ENCODE results near the gene C16orf92. TPM values are rescaled to one million over a fixed set of nuclear protein-coding genes. Genes with fewer than 3 reads are reported as not detected.

Gene C16orf92
- total and polyA plus RNA-seq, 2 of the 13 experiments (the other 11 are each of a cell fraction or from before 2014, with no cell fraction given), result not detected

DNA sequence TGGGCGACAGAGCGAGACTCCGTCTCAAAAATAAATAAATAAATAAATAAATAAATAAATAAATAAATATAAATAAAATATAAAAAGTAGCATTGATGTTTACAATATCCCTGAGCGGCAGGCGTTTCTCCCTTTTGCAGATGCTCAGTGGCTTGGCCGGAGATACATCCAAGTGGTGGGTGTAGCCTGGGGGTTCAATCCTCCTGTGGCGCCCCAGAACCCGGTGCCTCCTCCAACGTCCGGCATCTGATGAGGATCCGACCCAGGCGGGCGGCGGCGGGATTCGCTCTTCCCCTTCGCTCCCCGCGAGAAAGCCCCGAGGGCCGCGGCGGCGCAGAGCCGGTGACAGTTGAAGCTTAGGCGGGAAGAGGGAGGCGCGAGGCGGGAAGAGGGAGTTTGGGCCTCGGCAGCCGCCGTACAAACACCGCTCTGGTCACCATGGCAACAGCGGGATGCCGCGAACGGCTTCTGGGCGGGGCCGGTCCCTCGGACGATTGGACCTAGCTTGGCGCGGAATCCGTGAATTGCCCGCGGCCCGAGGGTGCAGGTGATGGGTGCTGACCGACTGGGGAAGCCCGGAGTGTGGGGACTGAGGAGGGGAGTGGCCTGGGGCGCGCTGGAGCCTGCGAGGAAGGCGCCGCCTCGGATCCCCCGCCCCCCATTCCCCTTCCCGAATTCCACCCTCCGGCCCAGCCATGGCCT, 29.8 kb downstream of the C16orf92 start (continued):
- TF ChIP-seq KLF9 (CRISPR knock-in tag; IDR thresholded peaks at IDR 0.05; ENCODE audit: low read depth) (peak; percentile 98), SUZ12 (IDR thresholded peaks at IDR 0.05; ENCODE audit: low read depth, low read length) (no peak), SNAPC5 (CRISPR knock-in tag; IDR thresholded peaks at IDR 0.05; ENCODE audit: borderline replicate concordance) (peak; percentile 95; the same call in 1 of the 2 replicates), CERS6 (CRISPR knock-in tag; IDR thresholded peaks at IDR 0.05) (no peak), ZNF512 (CRISPR knock-in tag; IDR thresholded peaks at IDR 0.05) (no peak), JARID2 (CRISPR knock-in tag; IDR thresholded peaks at IDR 0.05; ENCODE audit: insufficient replicate concordance) (no peak), DBP (CRISPR knock-in tag; IDR thresholded peaks at IDR 0.05; ENCODE audit: not compliant biosample characterization) (no peak), HDAC2 (CRISPR knock-in tag; IDR thresholded peaks at IDR 0.05) (peak; percentile 97), TCF12 (IDR thresholded peaks at IDR 0.05) (no peak), TCF12 (CRISPR knock-in tag; IDR thresholded peaks at IDR 0.05) (no peak; the same call in 1 of the 2 replicates), XRCC5 (optimal IDR thresholded peaks at IDR 0.05; ENCODE audit: low read length) (no peak), ARHGAP35 (CRISPR knock-in tag; IDR thresholded peaks at IDR 0.05; ENCODE audit: borderline replicate concordance) (peak; percentile 96), MIER3 (CRISPR knock-in tag; IDR thresholded peaks at IDR 0.05; ENCODE audit: borderline replicate concordance) (peak; percentile 86; the same call in 1 of the 2 replicates), ZSCAN5A (CRISPR knock-in tag; IDR thresholded peaks at IDR 0.05; ENCODE audit: borderline replicate concordance) (peak; percentile 96)
- TF ChIP-seq, protein P1, sequence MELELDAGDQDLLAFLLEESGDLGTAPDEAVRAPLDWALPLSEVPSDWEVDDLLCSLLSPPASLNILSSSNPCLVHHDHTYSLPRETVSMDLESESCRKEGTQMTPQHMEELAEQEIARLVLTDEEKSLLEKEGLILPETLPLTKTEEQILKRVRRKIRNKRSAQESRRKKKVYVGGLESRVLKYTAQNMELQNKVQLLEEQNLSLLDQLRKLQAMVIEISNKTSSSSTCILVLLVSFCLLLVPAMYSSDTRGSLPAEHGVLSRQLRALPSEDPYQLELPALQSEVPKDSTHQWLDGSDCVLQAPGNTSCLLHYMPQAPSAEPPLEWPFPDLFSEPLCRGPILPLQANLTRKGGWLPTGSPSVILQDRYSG (CRISPR knock-in tag; IDR thresholded peaks at IDR 0.05), result no peak
- TF ChIP-seq, protein P2, sequence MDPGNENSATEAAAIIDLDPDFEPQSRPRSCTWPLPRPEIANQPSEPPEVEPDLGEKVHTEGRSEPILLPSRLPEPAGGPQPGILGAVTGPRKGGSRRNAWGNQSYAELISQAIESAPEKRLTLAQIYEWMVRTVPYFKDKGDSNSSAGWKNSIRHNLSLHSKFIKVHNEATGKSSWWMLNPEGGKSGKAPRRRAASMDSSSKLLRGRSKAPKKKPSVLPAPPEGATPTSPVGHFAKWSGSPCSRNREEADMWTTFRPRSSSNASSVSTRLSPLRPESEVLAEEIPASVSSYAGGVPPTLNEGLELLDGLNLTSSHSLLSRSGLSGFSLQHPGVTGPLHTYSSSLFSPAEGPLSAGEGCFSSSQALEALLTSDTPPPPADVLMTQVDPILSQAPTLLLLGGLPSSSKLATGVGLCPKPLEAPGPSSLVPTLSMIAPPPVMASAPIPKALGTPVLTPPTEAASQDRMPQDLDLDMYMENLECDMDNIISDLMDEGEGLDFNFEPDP (CRISPR knock-in tag; conservative IDR thresholded peaks at IDR 0.05), result peak; percentile 94; the same call in 1 of the 2 replicates
- TF ChIP-seq, protein P3, sequence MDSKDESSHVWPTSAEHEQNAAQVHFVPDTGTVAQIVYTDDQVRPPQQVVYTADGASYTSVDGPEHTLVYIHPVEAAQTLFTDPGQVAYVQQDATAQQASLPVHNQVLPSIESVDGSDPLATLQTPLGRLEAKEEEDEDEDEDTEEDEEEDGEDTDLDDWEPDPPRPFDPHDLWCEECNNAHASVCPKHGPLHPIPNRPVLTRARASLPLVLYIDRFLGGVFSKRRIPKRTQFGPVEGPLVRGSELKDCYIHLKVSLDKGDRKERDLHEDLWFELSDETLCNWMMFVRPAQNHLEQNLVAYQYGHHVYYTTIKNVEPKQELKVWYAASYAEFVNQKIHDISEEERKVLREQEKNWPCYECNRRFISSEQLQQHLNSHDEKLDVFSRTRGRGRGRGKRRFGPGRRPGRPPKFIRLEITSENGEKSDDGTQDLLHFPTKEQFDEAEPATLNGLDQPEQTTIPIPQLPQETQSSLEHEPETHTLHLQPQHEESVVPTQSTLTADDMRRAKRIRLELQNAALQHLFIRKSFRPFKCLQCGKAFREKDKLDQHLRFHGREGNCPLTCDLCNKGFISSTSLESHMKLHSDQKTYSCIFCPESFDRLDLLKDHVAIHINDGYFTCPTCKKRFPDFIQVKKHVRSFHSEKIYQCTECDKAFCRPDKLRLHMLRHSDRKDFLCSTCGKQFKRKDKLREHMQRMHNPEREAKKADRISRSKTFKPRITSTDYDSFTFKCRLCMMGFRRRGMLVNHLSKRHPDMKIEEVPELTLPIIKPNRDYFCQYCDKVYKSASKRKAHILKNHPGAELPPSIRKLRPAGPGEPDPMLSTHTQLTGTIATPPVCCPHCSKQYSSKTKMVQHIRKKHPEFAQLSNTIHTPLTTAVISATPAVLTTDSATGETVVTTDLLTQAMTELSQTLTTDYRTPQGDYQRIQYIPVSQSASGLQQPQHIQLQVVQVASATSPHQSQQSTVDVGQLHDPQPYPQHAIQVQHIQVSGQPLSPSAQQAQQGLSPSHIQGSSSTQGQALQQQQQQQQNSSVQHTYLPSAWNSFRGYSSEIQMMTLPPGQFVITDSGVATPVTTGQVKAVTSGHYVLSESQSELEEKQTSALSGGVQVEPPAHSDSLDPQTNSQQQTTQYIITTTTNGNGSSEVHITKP (CRISPR knock-in tag; IDR thresholded peaks at IDR 0.05; ENCODE audit: low read depth), result peak; percentile 64; the same call in 1 of the 2 replicates
